HepG2 (cell line): ENCODE measurements around the gene DHRS1. TPM values are rescaled to one million over a fixed set of nuclear protein-coding genes. Genes with fewer than 3 reads are reported as not detected.
A peak's percentile ranks its signal among the peaks of the same experiment; 100 is the strongest.

ENCODE experiments used
- AHDC1 ChIP-seq: sonication (generic); formaldehyde crosslinking; IDR thresholded peaks from 2 replicates; pipeline ENCODE4 v1.5.1; 2020; ENCODE audit warnings: mild to moderate bottlenecking, missing genetic modification reagents, borderline replicate concordance
- ARNT2 ChIP-seq: sonication (generic); formaldehyde crosslinking; IDR thresholded peaks from 2 replicates; pipeline ENCODE4 v1.8.0; 2022; ENCODE audit warnings: mild to moderate bottlenecking, low read depth, missing genetic modification reagents, moderate library complexity
- JUNB ChIP-seq: sonication (generic); formaldehyde crosslinking; IDR thresholded peaks from 2 replicates; pipeline ENCODE4 v1.8.0; 2022; ENCODE audit warnings: missing genetic modification reagents, mild to moderate bottlenecking, borderline replicate concordance
- KLF13 ChIP-seq: sonication (generic); formaldehyde crosslinking; IDR thresholded peaks from 2 replicates; pipeline ENCODE4 v1.4.0; 2020; ENCODE audit warnings: mild to moderate bottlenecking, missing genetic modification reagents
- MAF1 ChIP-seq: sonication (generic); formaldehyde crosslinking; IDR thresholded peaks from 2 replicates; pipeline ENCODE4 v1.5.0; 2020; ENCODE audit warnings: missing genetic modification reagents, borderline replicate concordance
- MLXIP ChIP-seq: sonication (generic); formaldehyde crosslinking; IDR thresholded peaks from 2 replicates; pipeline ENCODE4 v1.9.0; 2021; ENCODE audit warnings: missing genetic modification reagents, borderline replicate concordance
- NCOA1 ChIP-seq: sonication (generic); formaldehyde crosslinking; IDR thresholded peaks from 2 replicates; pipeline ENCODE4 v1.9.0; 2021; ENCODE audit warnings: missing genetic modification reagents
- NONO ChIP-seq, 2 experiments: fragments of 450-650 bp in 1 of 2; sonication (generic) in 1 of 2; formaldehyde crosslinking in 1 of 2; IDR thresholded peaks in 1 of 2; conservative IDR thresholded peaks in 1 of 2; 2 replicates each; pipeline versions ENCODE4 v1.6.1 to v1.8.0; 2017 to 2022; ENCODE audit warnings: mild to moderate bottlenecking in 1 of 2, missing genetic modification reagents in 1 of 2, moderate library complexity in 1 of 2
- POLR2G ChIP-seq: fragments of 200-400 bp; formaldehyde crosslinking; IDR thresholded peaks from 2 replicates; pipeline ENCODE4 v1.6.1; 2018; ENCODE audit warnings: mild to moderate bottlenecking, low read depth, low read length, moderate library complexity
- SATB2 ChIP-seq: sonication (generic); formaldehyde crosslinking; IDR thresholded peaks from 2 replicates; pipeline ENCODE4 v1.5.0; 2020; ENCODE audit warnings: missing genetic modification reagents
- SOX5 ChIP-seq: IDR thresholded peaks from 2 replicates; pipeline ENCODE4 v1.6.1; 2016; ENCODE audit warnings: borderline replicate concordance
- SP4 ChIP-seq: sonication (generic); formaldehyde crosslinking; IDR thresholded peaks from 2 replicates; pipeline ENCODE4 v1.8.1; 2023; ENCODE audit warnings: mild to moderate bottlenecking, missing genetic modification reagents
- TBL1XR1 ChIP-seq: fragments of 150-350 bp; IDR thresholded peaks from 2 replicates; pipeline ENCODE4 v1.6.1; 2014; ENCODE audit warnings: borderline replicate concordance, low read length; ENCODE audit not compliant: partially characterized antibody
- TBX2 ChIP-seq: sonication (generic); formaldehyde crosslinking; IDR thresholded peaks from 2 replicates; pipeline ENCODE4 v1.5.0; 2020; ENCODE audit warnings: missing genetic modification reagents, mild to moderate bottlenecking, borderline replicate concordance
- TCF12 ChIP-seq, 2 experiments: fragments of 450-650 bp in 1 of 2; sonication (generic) in 1 of 2; formaldehyde crosslinking in 1 of 2; IDR thresholded peaks; 2 replicates each; pipeline versions ENCODE4 v1.6.1 to v1.8.0; 2017 to 2022; ENCODE audit warnings: antibody characterized with exemption in 1 of 2, mild to moderate bottlenecking in 1 of 2, missing genetic modification reagents in 1 of 2, moderate library complexity in 1 of 2
- YEATS4 ChIP-seq: sonication (generic); formaldehyde crosslinking; IDR thresholded peaks from 2 replicates; pipeline ENCODE4 v1.4.0; 2020; ENCODE audit warnings: missing genetic modification reagents, borderline replicate concordance
- ZNF225 ChIP-seq: sonication (generic); formaldehyde crosslinking; IDR thresholded peaks from 2 replicates; pipeline ENCODE4 v1.4.0; 2020; ENCODE audit warnings: mild to moderate bottlenecking, missing genetic modification reagents
- ZNF317 ChIP-seq: sonication (generic); formaldehyde crosslinking; IDR thresholded peaks from 2 replicates; pipeline ENCODE4 v1.5.0; 2020; ENCODE audit warnings: mild to moderate bottlenecking, missing genetic modification reagents
- ZNF724P ChIP-seq: sonication (generic); formaldehyde crosslinking; IDR thresholded peaks from 2 replicates; pipeline ENCODE4 v1.8.0; 2022; ENCODE audit warnings: missing genetic modification reagents, borderline replicate concordance
- ZNF788 ChIP-seq: sonication (generic); formaldehyde crosslinking; IDR thresholded peaks from 2 replicates; pipeline ENCODE4 v1.5.0; 2020; ENCODE audit warnings: mild to moderate bottlenecking, missing genetic modification reagents, borderline replicate concordance
- polyA plus RNA-seq, 8 experiments: library from polyadenylated mRNA; depleted of rRNA in 3 of 8; stranded (reverse) in 7 of 8; unstranded in 1 of 8; fragments of >200 nt; fragmentation: Illumina TruSeq in 4 of 8; extraction: Trizol in 4 of 8; gene quantifications; 2 replicates each; pipeline versions ENCODE4 v1.2.1 to v1.2.3, GENCODE V29; 2011 to 2016; ENCODE audit warnings: low read depth in 4 of 8, missing spikeins in 1 of 8, mixed read lengths in 1 of 8; ENCODE audit not compliant: insufficient read depth in 1 of 8
- total RNA-seq, 5 experiments: library from RNA; depleted of rRNA; stranded (reverse); fragments of >200 nt; fragmentation: Illumina TruSeq; extraction: Trizol; gene quantifications; 2 replicates each; pipeline ENCODE4 v1.2.3, GENCODE V29; 2016; ENCODE audit warnings: low read depth in 1 of 5

The DHRS1 gene
- total and polyA plus RNA-seq, 2 of the 13 experiments (the other 11 are each of a cell fraction or from before 2014, with no cell fraction given): 49.8 to 60.8 TPM

GRCh38 chr14:24315807-24316596, 16.4 kb upstream of the DHRS1 start (continued):
- TF ChIP-seq AHDC1 (CRISPR knock-in tag) (no peak), TBX2 (CRISPR knock-in tag) (peak; percentile 89), ZNF317 (peak; percentile 89), SOX5 (CRISPR knock-in tag) (peak; percentile 82), SP4 (peak; percentile 88), YEATS4 (CRISPR knock-in tag) (peak; percentile 96), JUNB (CRISPR knock-in tag) (no peak), MAF1 (peak; percentile 95; the same call in 1 of the 2 replicates), TBL1XR1 (peak; percentile 27), ARNT2 (CRISPR knock-in tag) (peak; percentile 98), NONO (IDR thresholded peaks at IDR 0.05) (no peak), NONO (CRISPR knock-in tag; conservative IDR thresholded peaks at IDR 0.05) (no peak), KLF13 (CRISPR knock-in tag) (peak; percentile 94; the same call in 1 of the 2 replicates), POLR2G (peak; percentile 76), SATB2 (CRISPR knock-in tag) (peak; percentile 99), ZNF724P (CRISPR knock-in tag) (peak; percentile 97; the same call in 1 of the 2 replicates), ZNF225 (CRISPR knock-in tag) (peak; percentile 97), MLXIP (CRISPR knock-in tag) (peak; percentile 95), TCF12 (IDR thresholded peaks at IDR 0.05) (no peak), TCF12 (CRISPR knock-in tag; IDR thresholded peaks at IDR 0.05) (peak; percentile 94; the same call in 1 of the 2 replicates), NCOA1 (CRISPR knock-in tag) (no peak), ZNF788 (CRISPR knock-in tag) (peak; percentile 95)
